Fibroblast of lung (primary cell): ENCODE measurements around the gene PDILT.

Experiments
- EZH2 ChIP-seq: IDR thresholded peaks from 2 replicates; pipeline ENCODE4 v1.5.1; 2012; ENCODE audit warnings: low read length, control low read depth, mild to moderate bottlenecking; ENCODE audit errors: missing control alignments
- TF ChIP-seq, protein P1 (sequence below), 2 donors: IDR thresholded peaks in 1 of 2; conservative IDR thresholded peaks in 1 of 2; 1 replicate in 1 of 2; 2 replicates in 1 of 2; pipeline ENCODE4 v1.5.1; 2011 to 2012; ENCODE audit warnings: low read length in 2 of 2, control low read depth in 1 of 2, inconsistent platforms in 1 of 2, low read depth in 1 of 2, mild to moderate bottlenecking in 1 of 2

DNA sequence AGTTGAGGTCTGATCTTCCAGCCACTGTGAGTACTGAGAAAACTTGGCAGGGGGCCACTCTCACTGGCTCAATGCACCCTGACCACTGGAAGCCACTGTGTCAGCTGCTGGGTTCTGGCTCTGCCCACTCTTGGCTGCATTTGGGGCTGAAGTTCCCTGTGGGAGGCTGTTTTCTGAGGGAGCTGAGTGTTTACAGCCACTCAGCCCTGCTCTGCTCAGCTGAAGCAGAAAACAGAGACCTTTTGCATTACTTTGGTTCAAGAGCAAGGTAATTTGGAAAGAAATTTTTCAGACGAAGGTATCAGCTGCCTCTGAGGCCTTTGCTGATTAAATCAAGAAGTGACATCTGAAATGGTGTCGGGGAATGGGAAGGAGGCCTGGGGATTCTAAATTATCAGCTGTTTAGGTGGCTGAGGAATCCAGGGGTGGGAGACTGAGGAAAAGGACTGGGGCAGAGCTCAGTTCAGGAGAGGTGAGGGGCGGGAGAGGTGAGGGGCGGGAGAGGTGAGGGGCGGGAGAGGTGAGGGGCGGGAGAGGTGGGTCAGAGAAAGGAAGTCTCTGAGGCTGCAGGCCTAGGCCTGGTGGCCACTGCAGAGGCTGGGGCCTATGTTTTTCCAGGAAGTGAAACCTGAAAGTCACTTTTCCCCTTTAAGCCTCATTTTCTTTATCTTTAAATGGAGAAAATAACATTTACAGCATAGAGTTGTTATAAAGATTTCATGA is 5.0 kb upstream of the PDILT start, which contains the start of gene ACSM5:
- TF ChIP-seq, protein P1, sequence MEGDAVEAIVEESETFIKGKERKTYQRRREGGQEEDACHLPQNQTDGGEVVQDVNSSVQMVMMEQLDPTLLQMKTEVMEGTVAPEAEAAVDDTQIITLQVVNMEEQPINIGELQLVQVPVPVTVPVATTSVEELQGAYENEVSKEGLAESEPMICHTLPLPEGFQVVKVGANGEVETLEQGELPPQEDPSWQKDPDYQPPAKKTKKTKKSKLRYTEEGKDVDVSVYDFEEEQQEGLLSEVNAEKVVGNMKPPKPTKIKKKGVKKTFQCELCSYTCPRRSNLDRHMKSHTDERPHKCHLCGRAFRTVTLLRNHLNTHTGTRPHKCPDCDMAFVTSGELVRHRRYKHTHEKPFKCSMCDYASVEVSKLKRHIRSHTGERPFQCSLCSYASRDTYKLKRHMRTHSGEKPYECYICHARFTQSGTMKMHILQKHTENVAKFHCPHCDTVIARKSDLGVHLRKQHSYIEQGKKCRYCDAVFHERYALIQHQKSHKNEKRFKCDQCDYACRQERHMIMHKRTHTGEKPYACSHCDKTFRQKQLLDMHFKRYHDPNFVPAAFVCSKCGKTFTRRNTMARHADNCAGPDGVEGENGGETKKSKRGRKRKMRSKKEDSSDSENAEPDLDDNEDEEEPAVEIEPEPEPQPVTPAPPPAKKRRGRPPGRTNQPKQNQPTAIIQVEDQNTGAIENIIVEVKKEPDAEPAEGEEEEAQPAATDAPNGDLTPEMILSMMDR (conservative IDR thresholded peaks at IDR 0.05 in 1 of 2, IDR thresholded peaks at IDR 0.05 in 1 of 2; ENCODE audit: low read depth in 1 of 2, low read length in 2 of 2): no peak
- TF ChIP-seq EZH2: no peak
